Measurements from ENCODE around the gene SLC35G1.

The SLC35G1 gene

GRCh38 chr10:93876381-93876780, 17.4 kb upstream of the SLC35G1 start:
- no peak for DNase-seq (ENCODE audit: low read depth in 3 of 3, low spot score in 1 of 3)

DNA sequence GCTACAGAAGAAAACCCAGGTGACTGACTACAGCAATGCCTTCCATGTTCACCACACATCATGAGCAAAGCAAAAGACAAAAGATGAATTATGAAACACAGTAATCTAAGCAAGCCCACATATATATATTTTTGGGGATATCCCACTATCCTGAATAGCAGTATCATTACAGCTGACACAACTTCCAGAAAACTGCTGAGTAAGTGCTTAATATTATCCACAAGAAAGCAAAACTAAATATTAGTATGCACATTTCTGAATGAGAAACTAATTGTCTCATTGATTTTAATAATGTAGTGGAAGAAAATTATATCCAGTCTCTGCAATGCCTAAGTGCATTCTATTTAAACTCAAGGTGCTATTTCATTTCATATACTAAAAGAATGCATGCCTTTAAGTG, 14.5 kb upstream of the SLC35G1 start:
- DNase-seq (ENCODE audit: low read depth in 3 of 3, low spot score in 1 of 3), result no peak

DNA sequence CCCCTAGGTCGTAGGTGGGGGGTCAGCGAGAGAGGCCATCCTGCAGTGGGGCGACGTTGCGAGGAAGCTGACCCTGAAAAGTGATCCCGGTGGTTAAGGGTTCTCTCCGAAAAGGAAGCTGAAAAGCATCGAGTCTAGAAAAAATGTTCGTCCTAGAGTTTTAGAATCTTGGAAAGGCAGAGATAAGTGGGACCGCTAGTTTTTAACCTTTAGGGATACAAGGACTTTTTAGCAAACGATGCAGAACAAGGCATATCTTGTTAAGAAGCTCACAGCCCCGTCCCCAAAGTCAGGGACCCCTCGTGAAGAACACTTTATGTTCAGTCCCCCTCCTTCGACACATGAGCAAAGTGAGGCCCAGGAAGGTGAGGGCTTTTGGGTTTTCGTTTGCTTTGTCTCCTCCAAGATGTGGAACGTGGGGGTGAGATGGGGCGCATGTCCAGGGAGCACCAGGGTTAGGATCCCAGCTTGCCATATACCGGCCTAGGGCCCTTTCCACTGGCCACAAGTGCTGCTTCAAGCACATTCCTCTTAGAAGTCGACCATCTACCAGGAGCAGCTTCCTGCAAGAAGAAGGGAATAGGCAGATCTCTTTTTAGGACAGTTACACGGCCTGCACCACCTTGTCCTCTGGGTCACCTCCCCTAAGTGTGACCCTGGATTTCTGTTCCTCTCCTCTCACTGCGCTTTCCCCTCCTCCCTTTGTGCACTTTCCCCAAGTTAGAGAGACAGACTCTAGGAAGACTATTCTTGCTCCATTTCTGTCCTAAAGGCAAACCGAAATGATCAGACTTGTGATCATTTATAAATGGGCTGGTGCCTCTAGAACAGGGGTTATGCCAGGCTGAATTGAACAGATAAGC, 969 bp downstream of the SLC35G1 start:
- no peak for DNase-seq (ENCODE audit: low read depth in 3 of 3, low spot score in 1 of 3)

- no peak for DNase-seq (ENCODE audit: low read depth in 3 of 3, low spot score in 1 of 3)
Observed at GRCh38 chr10:93897070-93897780, 3.4 kb downstream of the SLC35G1 start.

GRCh38 chr10:93899109-93899508, 5.3 kb downstream of the SLC35G1 start:
- DNase-seq (ENCODE audit: low read depth in 3 of 3, low spot score in 1 of 3), result no peak

DNA sequence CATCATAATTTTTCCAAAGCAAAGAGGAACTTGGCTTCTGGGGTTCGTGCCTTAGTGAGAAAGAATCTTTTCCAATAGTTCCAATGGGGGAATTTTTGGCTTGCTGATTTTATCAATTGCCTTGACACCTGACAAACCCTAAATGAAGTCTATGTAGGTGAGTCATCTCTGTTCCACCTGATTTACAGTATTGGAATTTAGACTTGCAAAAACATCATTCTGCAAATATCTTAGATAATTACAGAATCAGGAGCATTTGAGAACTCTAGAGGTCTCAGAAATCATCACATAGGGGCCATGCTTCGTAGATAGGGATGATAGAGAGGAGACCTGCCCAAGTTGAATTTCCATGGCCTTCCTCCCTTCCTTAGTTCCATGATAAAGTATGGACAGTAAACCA, 9.3 kb downstream of the SLC35G1 start:
- DNase-seq (ENCODE audit: low read depth in 3 of 3, low spot score in 1 of 3), result no peak

- no peak for DNase-seq (ENCODE audit: low read depth in 3 of 3, low spot score in 1 of 3)
Observed at GRCh38 chr10:93904901-93905300, 11.1 kb downstream of the SLC35G1 start.

GRCh38 chr10:93907059-93907458, 13.3 kb downstream of the SLC35G1 start:
- no peak for DNase-seq (ENCODE audit: low read depth in 3 of 3, low spot score in 1 of 3)

GRCh38 chr10:93911866-93912265, 18.1 kb downstream of the SLC35G1 start:
- no peak for DNase-seq (ENCODE audit: low read depth in 3 of 3, low spot score in 1 of 3)

- DNase-seq (ENCODE audit: low read depth in 3 of 3, low spot score in 1 of 3), result no peak
Observed at GRCh38 chr10:93912444-93912843, 18.7 kb downstream of the SLC35G1 start.

DNA sequence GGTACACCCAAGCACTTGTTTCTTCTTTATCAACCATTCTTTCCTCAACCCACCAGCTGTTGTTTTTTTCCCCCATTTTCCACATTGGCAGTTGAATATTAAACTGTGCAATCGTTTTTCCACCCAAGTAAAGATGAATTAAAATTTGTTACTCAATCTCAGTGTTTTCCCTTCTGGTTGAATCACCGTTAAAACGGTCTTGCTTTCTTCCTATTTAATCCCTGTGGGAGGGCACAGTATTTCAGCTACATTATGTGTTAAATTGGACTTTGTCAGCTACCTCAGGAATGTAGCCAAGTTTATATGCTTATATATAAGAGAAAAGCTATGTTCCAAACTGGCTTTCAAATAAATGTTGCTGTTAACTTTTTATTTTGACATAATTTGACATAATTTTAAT, 19.9 kb downstream of the SLC35G1 start:
- DNase-seq (ENCODE audit: low read depth in 3 of 3, low spot score in 1 of 3), result no peak

GRCh38 chr10:93915598-93915997, 21.8 kb downstream of the SLC35G1 start:
- no peak for DNase-seq (ENCODE audit: low read depth in 3 of 3, low spot score in 1 of 3)

GRCh38 chr10:93916257-93917063, 22.7 kb downstream of the SLC35G1 start:
- no peak for DNase-seq (ENCODE audit: low read depth in 3 of 3, low spot score in 1 of 3)

DNA sequence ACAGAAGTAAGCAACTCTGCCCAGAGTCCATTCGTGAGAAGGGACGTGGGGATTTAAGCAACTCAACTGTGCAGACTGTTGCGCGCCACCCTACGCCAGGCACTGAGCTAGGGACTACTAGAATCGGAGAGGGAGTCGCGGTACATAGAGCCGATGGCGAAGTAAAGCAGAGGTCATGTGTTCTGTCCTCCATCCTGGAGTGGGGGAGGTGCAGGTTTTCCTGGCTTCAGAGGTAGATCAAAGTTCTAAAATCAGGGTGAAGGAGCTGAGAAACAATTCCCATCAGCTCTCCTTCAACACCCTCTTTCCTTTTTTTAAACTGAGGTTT, 23.2 kb downstream of the SLC35G1 start:
- DNase-seq (ENCODE audit: low read depth in 3 of 3, low spot score in 1 of 3), result no peak

DNA sequence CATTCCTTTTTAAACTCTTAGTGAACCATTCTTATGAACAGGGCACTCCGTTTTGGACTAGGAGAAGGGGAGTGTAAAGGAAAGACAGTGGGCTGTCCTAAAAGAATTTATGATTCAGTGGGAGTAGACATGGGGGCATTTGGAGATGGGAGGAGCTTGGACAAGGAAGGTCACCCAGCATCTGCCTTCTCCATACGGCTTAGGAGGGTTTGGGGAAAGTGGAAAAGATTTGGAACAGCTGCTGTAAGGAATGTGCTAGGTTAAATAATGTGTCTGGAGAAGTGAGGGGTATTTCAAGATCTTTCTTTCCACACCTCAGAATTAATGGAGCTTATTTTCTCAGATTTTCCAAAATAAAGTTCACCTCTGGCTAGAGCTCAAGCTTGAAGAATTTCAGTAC, 24.0 kb downstream of the SLC35G1 start:
- DNase-seq (ENCODE audit: low read depth in 3 of 3, low spot score in 1 of 3), result no peak

- DNase-seq (ENCODE audit: low read depth in 3 of 3, low spot score in 1 of 3), result peak in 1 of 3 donors; percentile 6
Observed at GRCh38 chr10:93921338-93921737, 27.6 kb downstream of the SLC35G1 start.

DNA sequence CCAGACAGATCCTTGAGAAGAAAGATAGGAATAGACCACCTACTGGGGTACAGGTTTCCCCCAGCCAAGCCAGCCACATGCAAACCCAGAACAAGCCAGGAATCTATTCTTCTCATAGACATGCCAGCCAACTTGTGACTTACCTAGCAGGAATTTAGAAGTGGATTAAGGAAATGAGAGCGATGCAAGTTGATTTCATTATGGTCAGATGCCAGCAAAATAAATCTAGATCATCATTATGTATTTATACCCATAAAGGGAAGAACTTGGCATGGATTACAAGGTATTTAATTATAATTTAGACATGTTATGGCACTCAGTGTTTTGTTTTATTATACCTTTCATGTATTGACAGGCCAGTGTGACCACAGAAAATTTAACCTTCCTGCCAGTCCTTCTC, 32.8 kb downstream of the SLC35G1 start:
- DNase-seq (ENCODE audit: low read depth in 3 of 3, low spot score in 1 of 3), result no peak

- no peak for DNase-seq (ENCODE audit: low read depth in 3 of 3, low spot score in 1 of 3)
Observed at GRCh38 chr10:93938140-93938539, 44.4 kb downstream of the SLC35G1 start.

DNA sequence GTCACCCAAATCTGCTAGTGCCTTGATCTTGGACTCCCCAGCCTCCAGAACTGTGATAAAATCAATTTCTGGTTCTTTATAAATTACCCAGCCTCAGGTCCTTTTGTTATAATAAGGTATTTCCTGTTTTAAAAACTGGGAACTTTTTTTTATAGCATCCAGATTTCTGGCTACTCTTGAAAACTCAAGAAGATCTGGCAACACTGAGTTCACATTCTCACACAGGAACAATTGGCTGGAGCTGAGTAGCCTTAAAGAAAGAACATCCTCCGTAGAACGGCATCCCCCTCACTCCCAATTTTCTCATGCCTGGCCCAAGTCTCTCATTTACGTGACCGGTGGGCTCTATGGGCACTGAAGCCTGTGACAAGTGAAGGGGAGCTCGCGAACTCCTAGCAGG, 47.1 kb downstream of the SLC35G1 start:
- DNase-seq (ENCODE audit: low read depth in 3 of 3, low spot score in 1 of 3), result no peak

GRCh38 chr10:93941606-93942005, 47.8 kb downstream of the SLC35G1 start:
- DNase-seq (ENCODE audit: low read depth in 3 of 3, low spot score in 1 of 3), result no peak

DNA sequence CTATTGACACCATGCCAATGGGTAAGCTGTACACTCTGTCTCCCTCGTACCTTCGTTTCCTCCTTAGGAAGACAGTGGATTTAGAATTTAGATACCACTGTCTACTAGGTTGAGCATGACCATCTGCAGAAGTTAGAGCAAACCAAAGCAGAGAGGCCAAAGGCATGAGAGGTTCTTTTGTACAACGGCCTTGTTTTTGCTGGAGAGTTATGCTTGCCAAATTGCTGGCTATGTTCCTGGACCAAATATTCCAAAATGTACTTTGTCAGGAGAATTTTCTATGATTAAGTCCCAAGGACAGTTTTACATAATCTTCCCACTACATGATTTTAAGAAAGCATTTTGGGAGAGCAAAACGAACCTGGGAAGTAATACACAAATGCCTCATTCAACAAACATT, 52.0 kb downstream of the SLC35G1 start:
- no peak for DNase-seq (ENCODE audit: low read depth in 3 of 3, low spot score in 1 of 3)

DNA sequence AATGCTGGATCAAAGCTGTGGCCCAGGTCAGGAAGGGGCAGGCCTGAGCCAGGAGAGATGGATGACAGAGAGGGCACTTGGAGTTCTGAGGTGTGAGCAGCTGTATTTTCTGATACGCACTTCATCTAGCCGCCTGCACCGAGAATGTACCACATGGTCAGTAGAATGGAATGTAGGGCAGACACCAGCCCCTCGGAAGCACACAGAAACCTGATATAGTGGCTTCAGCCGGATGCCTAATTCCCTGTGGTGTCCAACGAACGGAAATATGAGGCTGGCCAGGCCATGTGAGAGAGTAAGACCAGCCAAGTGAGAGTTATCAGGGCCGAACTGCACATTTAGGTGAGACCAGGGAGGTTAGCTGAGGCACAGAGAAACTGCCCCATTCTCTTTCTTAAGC, 53.3 kb downstream of the SLC35G1 start:
- no peak for DNase-seq (ENCODE audit: low read depth in 3 of 3, low spot score in 1 of 3)

All from stimulated activated CD4-positive, alpha-beta T cell treated with anti-CD3 and anti-CD28 coated beads, TNF-alpha, amount 100 ng/mL, for 1 hour (primary cell).